ENCODE data around the gene DCAF17.
"Not testable (repeated sequence)": the region's sequence is repeated elsewhere in the genome, so short reads cannot be mapped to it uniquely, and the experiment has no call there.

DCAF17 gene

GRCh38 chr2:171485116-171485515 lies 51.1 kb downstream of the DCAF17 start:
- Histone ChIP-seq H3K4me3 (ENCODE audit: low read length in 2 of 2) (no peak overlapping the region), H3K36me3 (ENCODE audit: control insufficient read depth in 2 of 2, insufficient read depth in 2 of 2, low read length in 2 of 2) (peaks cover 3% of the 10 kb centered on the region in 2 donors), H3K27me3 (ENCODE audit: control insufficient read depth in 1 of 2, insufficient read depth in 2 of 2, low read length in 2 of 2) (no peaks in the 10 kb centered on the region), H3K4me1 (ENCODE audit: control insufficient read depth, insufficient read depth, low read length) (no peaks in the 10 kb centered on the region), H3K27ac (ENCODE audit: low read length) (no peak overlapping the region), H3K9ac (ENCODE audit: low read length in 2 of 2) (no peak overlapping the region), H3K9me3 (ENCODE audit: control insufficient read depth in 2 of 2, low read length in 2 of 2) (no peaks in the 10 kb centered on the region)

GRCh38 chr2:171487201-171487600 lies 53.2 kb downstream of the DCAF17 start:
- Histone ChIP-seq H3K27ac (ENCODE audit: low read length) (no peak overlapping the region), H3K9me3 (ENCODE audit: control insufficient read depth in 2 of 2, low read length in 2 of 2) (no peaks in the 10 kb centered on the region), H3K4me3 (ENCODE audit: low read length in 2 of 2) (no peak overlapping the region), H3K27me3 (ENCODE audit: control insufficient read depth in 1 of 2, insufficient read depth in 2 of 2, low read length in 2 of 2) (no peaks in the 10 kb centered on the region), H3K9ac (ENCODE audit: low read length in 2 of 2) (no peak overlapping the region), H3K4me1 (ENCODE audit: control insufficient read depth, insufficient read depth, low read length) (no peaks in the 10 kb centered on the region), H3K36me3 (ENCODE audit: control insufficient read depth in 2 of 2, insufficient read depth in 2 of 2, low read length in 2 of 2) (peaks cover 0 to 3% of the 10 kb centered on the region in 2 donors)

- H3K9me3 ChIP-seq (ENCODE audit: control insufficient read depth in 2 of 2, low read length in 2 of 2) = no peaks in the 10 kb centered on the region
- H3K4me3 ChIP-seq (ENCODE audit: low read length in 2 of 2) = no peak overlapping the region
- no peaks in the 10 kb centered on the region for H3K27me3 ChIP-seq (ENCODE audit: control insufficient read depth in 1 of 2, insufficient read depth in 2 of 2, low read length in 2 of 2)
- H3K36me3 ChIP-seq (ENCODE audit: control insufficient read depth in 2 of 2, insufficient read depth in 2 of 2, low read length in 2 of 2) = peaks cover 0 to 3% of the 10 kb centered on the region in 2 donors
- no peak overlapping the region for H3K27ac ChIP-seq (ENCODE audit: low read length)
- H3K9ac ChIP-seq (ENCODE audit: low read length in 2 of 2) = no peak overlapping the region
- no peaks in the 10 kb centered on the region for H3K4me1 ChIP-seq (ENCODE audit: control insufficient read depth, insufficient read depth, low read length)
Observed at GRCh38 chr2:171487803-171488259, 53.8 kb downstream of the DCAF17 start.

- Histone ChIP-seq H3K4me3 (ENCODE audit: low read length in 2 of 2) (no peak overlapping the region), H3K9me3 (ENCODE audit: control insufficient read depth in 2 of 2, low read length in 2 of 2) (no peaks in the 10 kb centered on the region), H3K27ac (ENCODE audit: low read length) (no peak overlapping the region), H3K27me3 (ENCODE audit: control insufficient read depth in 1 of 2, insufficient read depth in 2 of 2, low read length in 2 of 2) (no peaks in the 10 kb centered on the region), H3K9ac (ENCODE audit: low read length in 2 of 2) (no peak overlapping the region), H3K36me3 (ENCODE audit: control insufficient read depth in 2 of 2, insufficient read depth in 2 of 2, low read length in 2 of 2) (no peaks in the 10 kb centered on the region), H3K4me1 (ENCODE audit: control insufficient read depth, insufficient read depth, low read length) (no peaks in the 10 kb centered on the region)
Observed at GRCh38 chr2:171490577-171490976, 56.6 kb downstream of the DCAF17 start.

GRCh38 chr2:171491292-171491691 lies 57.3 kb downstream of the DCAF17 start:
- no peaks in the 10 kb centered on the region for H3K9me3 ChIP-seq (ENCODE audit: control insufficient read depth in 2 of 2, low read length in 2 of 2)

GRCh38 chr2:171492664-171493063 lies 58.6 kb downstream of the DCAF17 start:
- Histone ChIP-seq H3K27ac (ENCODE audit: low read length) (no peak overlapping the region), H3K36me3 (ENCODE audit: control insufficient read depth in 2 of 2, insufficient read depth in 2 of 2, low read length in 2 of 2) (no peaks in the 10 kb centered on the region), H3K27me3 (ENCODE audit: control insufficient read depth in 1 of 2, insufficient read depth in 2 of 2, low read length in 2 of 2) (no peaks in the 10 kb centered on the region), H3K4me3 (ENCODE audit: low read length in 2 of 2) (no peak overlapping the region), H3K4me1 (ENCODE audit: control insufficient read depth, insufficient read depth, low read length) (no peaks in the 10 kb centered on the region), H3K9ac (ENCODE audit: low read length in 2 of 2) (no peak overlapping the region), H3K9me3 (ENCODE audit: control insufficient read depth in 2 of 2, low read length in 2 of 2) (no peaks in the 10 kb centered on the region)

More at GRCh38 chr2:171491292-171491691, 57.3 kb downstream of the DCAF17 start:
- Histone ChIP-seq H3K9ac (ENCODE audit: low read length in 2 of 2) (no peak overlapping the region), H3K4me1 (ENCODE audit: control insufficient read depth, insufficient read depth, low read length) (no peaks in the 10 kb centered on the region), H3K36me3 (ENCODE audit: control insufficient read depth in 2 of 2, insufficient read depth in 2 of 2, low read length in 2 of 2) (no peaks in the 10 kb centered on the region), H3K27me3 (ENCODE audit: control insufficient read depth in 1 of 2, insufficient read depth in 2 of 2, low read length in 2 of 2) (no peaks in the 10 kb centered on the region), H3K27ac (ENCODE audit: low read length) (no peak overlapping the region), H3K4me3 (ENCODE audit: low read length in 2 of 2) (no peak overlapping the region)

- not testable (repeated sequence) for H3K9me3 ChIP-seq (ENCODE audit: control insufficient read depth in 2 of 2, low read length in 2 of 2); H3K27ac ChIP-seq (ENCODE audit: low read length); H3K4me1 ChIP-seq (ENCODE audit: control insufficient read depth, insufficient read depth, low read length); H3K27me3 ChIP-seq (ENCODE audit: control insufficient read depth in 1 of 2, insufficient read depth in 2 of 2, low read length in 2 of 2); H3K9ac ChIP-seq (ENCODE audit: low read length in 2 of 2); H3K4me3 ChIP-seq (ENCODE audit: low read length in 2 of 2); H3K36me3 ChIP-seq (ENCODE audit: control insufficient read depth in 2 of 2, insufficient read depth in 2 of 2, low read length in 2 of 2)
Observed at GRCh38 chr2:171497664-171498063, 63.6 kb downstream of the DCAF17 start.

- Histone ChIP-seq H3K27ac (ENCODE audit: low read length) (no peak overlapping the region), H3K4me1 (ENCODE audit: control insufficient read depth, insufficient read depth, low read length) (no peaks in the 10 kb centered on the region), H3K9ac (ENCODE audit: low read length in 2 of 2) (no peak overlapping the region), H3K27me3 (ENCODE audit: control insufficient read depth in 1 of 2, insufficient read depth in 2 of 2, low read length in 2 of 2) (no peaks in the 10 kb centered on the region), H3K4me3 (ENCODE audit: low read length in 2 of 2) (no peak overlapping the region), H3K36me3 (ENCODE audit: control insufficient read depth in 2 of 2, insufficient read depth in 2 of 2, low read length in 2 of 2) (no peaks in the 10 kb centered on the region), H3K9me3 (ENCODE audit: control insufficient read depth in 2 of 2, low read length in 2 of 2) (no peaks in the 10 kb centered on the region)
Observed at GRCh38 chr2:171505374-171505773, 71.3 kb downstream of the DCAF17 start.

GRCh38 chr2:171509945-171510731 lies 76.1 kb downstream of the DCAF17 start:
- Histone ChIP-seq H3K4me1 (ENCODE audit: control insufficient read depth, insufficient read depth, low read length) (no peaks in the 10 kb centered on the region), H3K9me3 (ENCODE audit: control insufficient read depth in 2 of 2, low read length in 2 of 2) (no peaks in the 10 kb centered on the region), H3K36me3 (ENCODE audit: control insufficient read depth in 2 of 2, insufficient read depth in 2 of 2, low read length in 2 of 2) (no peaks in the 10 kb centered on the region), H3K4me3 (ENCODE audit: low read length in 2 of 2) (no peak overlapping the region), H3K27me3 (ENCODE audit: control insufficient read depth in 1 of 2, insufficient read depth in 2 of 2, low read length in 2 of 2) (no peaks in the 10 kb centered on the region), H3K27ac (ENCODE audit: low read length) (no peak overlapping the region), H3K9ac (ENCODE audit: low read length in 2 of 2) (no peak overlapping the region)

GRCh38 chr2:171512014-171512413 lies 78.0 kb downstream of the DCAF17 start:
- no peak overlapping the region for H3K9ac ChIP-seq (ENCODE audit: low read length in 2 of 2)

GRCh38 chr2:171512683-171513195 lies 78.7 kb downstream of the DCAF17 start:
- Histone ChIP-seq H3K27me3 (ENCODE audit: control insufficient read depth in 1 of 2, insufficient read depth in 2 of 2, low read length in 2 of 2) (no peaks in the 10 kb centered on the region), H3K36me3 (ENCODE audit: control insufficient read depth in 2 of 2, insufficient read depth in 2 of 2, low read length in 2 of 2) (no peaks in the 10 kb centered on the region), H3K4me1 (ENCODE audit: control insufficient read depth, insufficient read depth, low read length) (no peaks in the 10 kb centered on the region), H3K4me3 (ENCODE audit: low read length in 2 of 2) (no peak overlapping the region), H3K9ac (ENCODE audit: low read length in 2 of 2) (no peak overlapping the region), H3K9me3 (ENCODE audit: control insufficient read depth in 2 of 2, low read length in 2 of 2) (no peaks in the 10 kb centered on the region), H3K27ac (ENCODE audit: low read length) (no peak overlapping the region)

More at GRCh38 chr2:171512014-171512413, 78.0 kb downstream of the DCAF17 start:
- Histone ChIP-seq H3K27ac (ENCODE audit: low read length) (no peak overlapping the region), H3K4me1 (ENCODE audit: control insufficient read depth, insufficient read depth, low read length) (no peaks in the 10 kb centered on the region), H3K36me3 (ENCODE audit: control insufficient read depth in 2 of 2, insufficient read depth in 2 of 2, low read length in 2 of 2) (no peaks in the 10 kb centered on the region), H3K9me3 (ENCODE audit: control insufficient read depth in 2 of 2, low read length in 2 of 2) (no peaks in the 10 kb centered on the region), H3K27me3 (ENCODE audit: control insufficient read depth in 1 of 2, insufficient read depth in 2 of 2, low read length in 2 of 2) (no peaks in the 10 kb centered on the region), H3K4me3 (ENCODE audit: low read length in 2 of 2) (no peak overlapping the region)
